Muscle of back (tissue), 11 donors: ENCODE results near the gene HSPA8. TPM values are rescaled to one million over a fixed set of nuclear protein-coding genes. Genes with fewer than 3 reads are reported as not detected.

ENCODE experiments used
- DNase-seq, 3 donors: peaks; one replicate each; pipeline versions ENCODE4 v3.0.0 to v3.0.0-alpha.2; 2013
- polyA plus RNA-seq, 10 donors: library from polyadenylated mRNA; unstranded; fragments of 120-200 nt; gene quantifications; one replicate each; pipeline ENCODE4 v1.2.1, GENCODE V29; 2013; ENCODE audit not compliant: insufficient read length in 10 of 10

The HSPA8 gene
- polyA plus RNA-seq, 10 donors, result 1,445 to 2,027 (median 1,727) TPM

DNA sequence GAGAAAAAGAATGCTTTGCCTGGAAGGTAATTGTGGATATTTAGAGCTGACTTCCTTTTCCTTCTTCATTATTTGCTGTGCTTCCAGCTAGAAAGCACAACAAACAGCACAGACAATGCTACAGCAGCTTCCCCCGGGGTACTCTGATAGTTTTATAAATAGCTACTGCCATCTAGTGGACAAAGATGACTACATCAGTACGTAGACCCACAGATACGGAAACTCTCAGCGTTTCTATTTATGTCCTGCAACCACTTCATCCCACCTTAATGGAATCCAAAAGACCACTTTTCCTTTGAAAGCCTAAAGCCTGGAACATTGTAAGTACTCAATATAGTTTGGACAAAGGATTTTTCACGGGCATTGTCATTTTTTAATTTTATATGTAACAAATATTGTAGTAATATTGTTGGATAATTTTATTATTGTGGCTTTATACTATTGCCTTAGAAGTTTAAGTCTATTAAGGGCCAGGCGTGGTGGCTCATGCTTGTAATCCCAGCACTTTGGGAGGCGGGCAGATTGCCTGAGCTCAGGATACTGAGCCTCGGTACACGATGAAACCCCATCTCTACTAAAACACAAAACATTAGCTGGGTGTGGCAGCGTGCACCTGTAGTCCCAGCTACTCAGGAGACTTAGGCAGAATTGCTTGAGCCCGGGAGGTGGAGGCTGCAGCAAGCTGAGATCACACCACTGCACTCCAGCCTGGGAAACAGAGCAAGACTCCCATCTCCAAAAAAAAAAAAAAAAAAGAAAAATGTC, 7.5 kb downstream of the HSPA8 start:
- peak; percentile 68 to 84 (median 78) for DNase-seq

- DNase-seq, result no peak
Measured at GRCh38 chr11:123052901-123053721, 8.8 kb downstream of the HSPA8 start.

DNA sequence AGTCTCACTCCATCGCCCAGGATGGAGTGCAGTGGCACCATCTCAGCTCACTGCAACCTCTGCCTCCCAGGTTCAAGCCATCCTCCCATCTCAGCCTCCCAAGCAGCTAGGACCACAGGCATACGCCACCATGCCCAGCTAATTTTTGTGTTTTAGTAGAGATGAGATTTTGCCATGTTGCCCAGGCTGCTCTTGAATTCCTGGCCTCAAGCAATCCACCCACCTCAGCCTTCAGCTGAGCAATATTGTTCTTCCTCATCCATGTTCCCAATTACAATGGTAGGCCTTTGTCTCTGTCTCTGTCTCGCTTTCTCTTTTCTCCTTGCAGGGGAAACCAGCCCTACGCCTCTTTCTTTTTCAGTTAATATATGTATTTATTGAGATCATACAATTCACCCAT, 10.3 kb downstream of the HSPA8 start:
- no peak for DNase-seq

- DNase-seq, result no peak
Measured at GRCh38 chr11:123051146-123051545, 10.8 kb downstream of the HSPA8 start.

DNA sequence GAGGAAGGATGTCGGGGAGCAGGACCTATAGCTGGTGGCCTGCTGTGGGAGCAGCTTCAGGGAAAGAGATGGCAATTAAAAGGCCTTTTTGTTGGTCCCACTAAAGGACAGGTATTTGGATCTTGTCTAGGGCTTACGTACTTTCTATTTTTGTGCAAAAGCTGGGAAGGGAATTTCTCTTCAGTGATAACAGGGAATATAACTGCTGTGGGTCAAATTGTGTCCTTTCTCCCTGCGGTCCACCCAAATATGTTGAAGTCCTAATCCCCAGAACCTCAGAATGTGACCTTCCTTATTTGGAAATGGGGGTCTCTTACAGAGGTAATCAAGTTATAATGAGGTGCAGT, 14.0 kb downstream of the HSPA8 start:
- DNase-seq, result no peak

DNA sequence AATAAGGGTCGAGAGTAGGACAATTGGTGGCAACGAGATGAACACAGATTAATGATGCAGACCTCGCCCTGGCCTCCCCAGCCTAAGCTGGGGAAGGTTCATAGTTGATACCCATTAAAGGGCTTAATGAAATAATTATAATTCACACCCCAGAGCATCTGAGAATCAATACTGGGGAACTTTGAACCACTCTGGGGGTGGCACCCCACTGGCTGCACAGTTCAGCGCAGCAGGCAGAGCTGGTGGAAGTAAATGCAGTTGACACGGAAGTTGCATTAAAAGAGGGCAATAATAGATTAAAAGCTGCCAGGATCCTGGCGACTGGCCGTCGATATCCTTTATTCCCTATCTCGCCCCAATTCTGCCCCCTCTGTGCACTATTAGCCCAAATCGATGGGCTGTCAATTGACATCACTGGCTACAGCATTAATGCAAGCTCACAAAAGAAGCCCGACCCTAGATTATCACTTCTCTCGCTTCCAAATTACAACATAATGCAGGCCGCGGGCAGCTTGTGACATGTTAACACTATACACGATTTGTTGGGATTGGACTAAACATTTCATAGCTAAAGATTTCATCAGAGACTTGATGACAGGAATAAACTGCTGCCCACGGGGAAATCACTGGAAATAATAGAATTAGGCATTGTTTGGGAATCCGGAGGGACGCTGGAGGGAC, 14.5 kb downstream of the HSPA8 start:
- DNase-seq, result no peak

GRCh38 chr11:123046473-123047259, 15.3 kb downstream of the HSPA8 start:
- no peak for DNase-seq

DNA sequence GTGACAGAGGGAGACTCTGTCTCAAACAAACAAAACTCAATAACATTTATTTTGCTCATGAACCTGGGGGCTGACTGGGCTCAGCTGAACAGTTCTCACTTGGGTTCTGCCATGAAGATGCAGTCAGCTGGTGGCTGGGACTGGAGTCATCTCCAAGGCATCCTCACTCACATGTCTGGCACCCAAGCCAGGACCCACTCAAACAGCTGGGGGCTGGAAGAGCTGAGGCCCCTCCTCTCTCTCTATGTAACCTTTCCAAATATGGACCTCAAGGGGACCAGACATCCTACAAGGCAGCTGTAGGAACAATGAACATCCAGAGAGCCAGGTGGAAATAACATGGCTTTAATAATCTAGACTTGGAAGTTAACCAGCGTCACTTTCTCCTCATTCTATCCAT, 16.8 kb downstream of the HSPA8 start:
- DNase-seq, result no peak

- DNase-seq, result no peak
Measured at GRCh38 chr11:123041185-123041584, 20.8 kb downstream of the HSPA8 start.

DNA sequence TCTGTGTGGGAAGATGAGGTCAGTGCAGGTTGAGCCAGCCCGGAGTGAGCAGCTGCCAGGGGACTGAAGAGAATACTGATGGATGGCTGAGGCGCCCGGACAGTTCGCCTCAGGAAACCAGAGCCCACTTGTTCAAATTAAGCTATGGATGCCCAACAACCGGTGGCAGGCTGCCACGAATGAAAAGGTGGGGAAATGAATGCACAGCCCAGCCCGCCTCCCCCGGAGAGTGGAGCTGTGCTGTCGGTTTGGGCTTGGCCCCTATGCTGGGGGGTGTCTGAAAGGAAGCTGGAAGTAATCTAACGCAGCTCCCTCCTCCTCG, 21.9 kb downstream of the HSPA8 start:
- peak; percentile 26 to 65 (median 65) for DNase-seq

- DNase-seq, result no peak
Measured at GRCh38 chr11:123035831-123036230, 26.1 kb downstream of the HSPA8 start.

DNA sequence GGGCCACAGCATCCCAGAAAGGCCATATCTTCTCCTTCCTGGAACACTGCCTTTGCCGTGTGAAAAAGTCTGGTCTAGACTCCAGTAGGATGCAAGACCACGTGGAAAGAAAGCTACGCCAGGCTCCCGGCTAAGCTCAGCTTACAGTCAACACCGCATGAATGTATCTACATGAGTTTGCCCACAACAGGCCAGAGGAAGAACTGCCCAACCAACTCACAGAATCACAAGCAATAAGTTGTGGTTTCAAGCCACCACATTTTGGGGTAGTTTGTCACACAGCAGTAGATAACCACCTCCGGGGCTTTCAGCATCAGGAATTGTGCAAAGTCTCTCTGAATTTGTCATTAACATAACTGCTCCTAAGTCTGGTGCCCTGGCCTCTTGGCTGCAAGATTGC, 27.3 kb downstream of the HSPA8 start:
- DNase-seq, result no peak

GRCh38 chr11:123033895-123034294, 28.0 kb downstream of the HSPA8 start:
- DNase-seq, result no peak

- DNase-seq, result no peak
Measured at GRCh38 chr11:123030517-123030916, 31.4 kb downstream of the HSPA8 start.

- peak in 2 of 3 donors; percentile 7 to 36 for DNase-seq
Measured at GRCh38 chr11:123020968-123021367, 41.0 kb downstream of the HSPA8 start.

DNA sequence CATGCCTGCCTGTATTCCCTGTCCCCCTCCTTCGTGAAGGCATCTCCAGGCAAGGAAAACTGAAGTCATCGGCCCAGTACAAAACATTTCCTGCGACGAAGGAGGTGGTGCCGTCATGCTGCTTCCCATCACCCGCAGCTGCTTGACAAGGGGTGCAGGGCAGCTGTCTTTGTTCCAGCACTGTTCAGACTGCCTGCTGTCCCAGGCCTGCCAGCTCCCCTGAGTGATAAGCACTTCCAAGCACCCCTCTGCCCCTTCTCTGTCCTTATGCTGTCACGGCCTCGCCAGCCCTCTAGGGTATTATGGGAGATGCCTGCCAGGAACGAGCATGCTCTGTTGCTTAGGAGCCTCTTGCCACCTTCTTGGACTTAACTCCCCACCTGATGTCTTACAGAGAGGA, 43.2 kb downstream of the HSPA8 start:
- no peak for DNase-seq

GRCh38 chr11:123011510-123011909, 50.4 kb downstream of the HSPA8 start:
- DNase-seq, result no peak

Other genes with a start within 250 kb of the HSPA8 start
- gene CRTAM, start 223.6 kb downstream of the HSPA8 start, polyA plus RNA-seq, result 1 to 10 TPM in 1 of 10 donors, under 1 TPM in 4, not detected in 5; 0.07 to 1.0 (median 0.12) TPM
- 1 to 10 TPM; 1.4 to 3.9 (median 2.0) TPM for gene JHY, start 179.4 kb downstream of the HSPA8 start, polyA plus RNA-seq
- not detected for gene BSX, start 80.3 kb downstream of the HSPA8 start, polyA plus RNA-seq
- gene CLMP, start 133.1 kb upstream of the HSPA8 start, polyA plus RNA-seq, result 10 to 100 TPM; 16.4 to 41.0 (median 20.3) TPM